Nephron progenitor cell (in vitro differentiated cells): ENCODE results near the gene ZNF414.
A peak's percentile ranks its signal among the peaks of the same experiment; 100 is the strongest.

Source experiments
- DNase-seq: peaks from one replicate; pipeline ENCODE4 v3.0.0; 2021
- H3K27ac Mint-ChIP-seq: 2 replicates; pipeline ENCODE4 v1.8.0; 2021; ENCODE audit warnings: mild to moderate bottlenecking, moderate library complexity, mixed read lengths
- H3K27me3 Mint-ChIP-seq: 2 replicates; pipeline ENCODE4 v1.8.0; 2021; ENCODE audit warnings: mild to moderate bottlenecking, low read depth, mixed read lengths; ENCODE audit not compliant: poor library complexity
- H3K36me3 Mint-ChIP-seq: 2 replicates; pipeline ENCODE4 v1.8.0; 2021; ENCODE audit warnings: low read depth, mixed read lengths
- H3K4me1 Mint-ChIP-seq: 2 replicates; pipeline ENCODE4 v1.8.0; 2021; ENCODE audit warnings: mixed read lengths
- H3K4me3 Mint-ChIP-seq: 2 replicates; pipeline ENCODE4 v1.8.0; 2021; ENCODE audit warnings: mild to moderate bottlenecking, moderate library complexity, mixed read lengths
- H3K9me3 Mint-ChIP-seq: 2 replicates; pipeline ENCODE4 v1.8.0; 2021; ENCODE audit warnings: mild to moderate bottlenecking, moderate library complexity, mixed read lengths
- TF ChIP-seq, protein P1 (sequence below): fragments of 200-600 bp; sonication (generic); IDR thresholded peaks from 2 replicates; pipeline ENCODE4 v1.5.0; 2021; ENCODE audit warnings: antibody characterized with exemption

The ZNF414 gene

DNA sequence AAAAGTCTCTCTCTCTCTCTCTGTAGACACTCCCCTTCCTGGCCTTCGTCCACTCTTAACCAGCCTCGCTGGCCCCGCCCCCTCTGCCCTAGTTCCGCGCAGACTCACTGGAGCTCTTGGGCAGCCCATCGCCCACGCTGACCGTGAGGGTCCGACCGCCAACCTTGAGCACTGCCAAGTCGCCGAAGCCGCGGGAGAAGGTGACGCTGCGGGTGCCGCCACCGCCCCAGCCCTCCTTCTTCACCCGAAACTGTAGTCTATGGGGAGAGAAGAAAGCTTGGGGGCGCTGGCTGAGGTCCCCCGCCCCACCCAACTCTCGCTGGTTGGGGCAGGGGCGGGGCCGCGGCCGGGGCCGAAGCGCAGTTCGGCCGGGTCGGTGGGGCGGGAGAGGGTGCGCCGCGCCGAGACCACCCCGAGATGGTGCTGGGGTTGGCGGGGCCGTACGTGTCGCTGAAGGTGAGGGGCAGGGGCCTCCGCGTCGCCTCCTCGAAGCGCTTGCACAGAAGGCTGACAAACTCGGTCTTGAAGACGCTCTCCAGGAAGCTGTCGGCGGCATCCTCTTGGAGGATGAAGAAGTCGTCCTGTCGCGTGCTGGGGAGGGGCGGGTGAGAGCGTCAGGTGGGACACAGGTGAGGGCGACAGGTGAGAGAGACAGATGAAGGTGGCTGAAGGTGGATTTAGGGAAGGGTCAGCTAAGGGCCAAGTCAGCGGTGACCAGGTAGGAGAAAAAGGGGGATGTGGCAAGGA, 12.6 kb upstream of the ZNF414 start:
- H3K36me3 Mint-ChIP-seq, result peaks cover 26% of the 10 kb centered on the region
- no peak overlapping the region for H3K4me3 Mint-ChIP-seq
- peak; percentile 98 for DNase-seq
- peaks cover 13% of the 10 kb centered on the region for H3K4me1 Mint-ChIP-seq
- H3K9me3 Mint-ChIP-seq, result no peaks in the 10 kb centered on the region
- H3K27me3 Mint-ChIP-seq, result peaks cover 1% of the 10 kb centered on the region
- no peak overlapping the region for H3K27ac Mint-ChIP-seq
- TF ChIP-seq, protein P1, sequence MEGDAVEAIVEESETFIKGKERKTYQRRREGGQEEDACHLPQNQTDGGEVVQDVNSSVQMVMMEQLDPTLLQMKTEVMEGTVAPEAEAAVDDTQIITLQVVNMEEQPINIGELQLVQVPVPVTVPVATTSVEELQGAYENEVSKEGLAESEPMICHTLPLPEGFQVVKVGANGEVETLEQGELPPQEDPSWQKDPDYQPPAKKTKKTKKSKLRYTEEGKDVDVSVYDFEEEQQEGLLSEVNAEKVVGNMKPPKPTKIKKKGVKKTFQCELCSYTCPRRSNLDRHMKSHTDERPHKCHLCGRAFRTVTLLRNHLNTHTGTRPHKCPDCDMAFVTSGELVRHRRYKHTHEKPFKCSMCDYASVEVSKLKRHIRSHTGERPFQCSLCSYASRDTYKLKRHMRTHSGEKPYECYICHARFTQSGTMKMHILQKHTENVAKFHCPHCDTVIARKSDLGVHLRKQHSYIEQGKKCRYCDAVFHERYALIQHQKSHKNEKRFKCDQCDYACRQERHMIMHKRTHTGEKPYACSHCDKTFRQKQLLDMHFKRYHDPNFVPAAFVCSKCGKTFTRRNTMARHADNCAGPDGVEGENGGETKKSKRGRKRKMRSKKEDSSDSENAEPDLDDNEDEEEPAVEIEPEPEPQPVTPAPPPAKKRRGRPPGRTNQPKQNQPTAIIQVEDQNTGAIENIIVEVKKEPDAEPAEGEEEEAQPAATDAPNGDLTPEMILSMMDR, result no peak

- TF ChIP-seq, protein P1, result peak; percentile 48
- Mint-ChIP-seq H3K36me3 (peaks cover 26% of the 10 kb centered on the region), H3K4me3 (no peak overlapping the region), H3K27me3 (peaks cover 3% of the 10 kb centered on the region), H3K4me1 (peaks cover 13% of the 10 kb centered on the region), H3K9me3 (no peaks in the 10 kb centered on the region), H3K27ac (no peak overlapping the region)
- DNase-seq, result no peak
Measured at GRCh38 chr19:8525401-8525684, 11.4 kb upstream of the ZNF414 start.

- Mint-ChIP-seq H3K27me3 (peaks cover 24% of the 10 kb centered on the region), H3K36me3 (no peaks in the 10 kb centered on the region), H3K27ac (no peak overlapping the region), H3K4me3 (no peak overlapping the region), H3K9me3 (no peaks in the 10 kb centered on the region), H3K4me1 (peaks cover 17% of the 10 kb centered on the region)
- no peak for DNase-seq
- TF ChIP-seq, protein P1, result no peak
Measured at GRCh38 chr19:8519388-8519787, 5.4 kb upstream of the ZNF414 start.

DNA sequence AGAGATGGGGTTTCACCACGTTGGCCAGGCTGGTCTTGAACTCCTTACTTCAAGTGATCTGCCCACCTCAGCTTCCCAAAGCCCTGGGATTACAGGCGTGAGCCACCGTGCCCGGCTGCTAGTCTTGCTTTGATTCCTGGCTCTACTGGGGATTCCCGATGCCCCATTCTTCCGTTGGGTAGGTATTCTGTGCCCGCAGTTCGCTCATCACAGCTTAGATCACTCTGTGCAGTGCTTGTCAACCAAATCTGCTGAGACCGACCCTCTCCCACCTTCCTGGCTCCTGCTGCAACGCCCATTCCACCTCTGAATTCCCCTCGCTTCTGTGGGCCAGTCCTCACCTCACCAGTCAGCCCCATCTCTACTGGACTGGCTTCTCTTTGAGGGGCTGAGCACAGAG, 4.6 kb upstream of the ZNF414 start:
- H3K36me3 Mint-ChIP-seq, result no peaks in the 10 kb centered on the region
- H3K4me3 Mint-ChIP-seq, result no peak overlapping the region
- peaks cover 22% of the 10 kb centered on the region for H3K4me1 Mint-ChIP-seq
- no peak overlapping the region for H3K27ac Mint-ChIP-seq
- DNase-seq, result no peak
- TF ChIP-seq, protein P1, result no peak
- no peaks in the 10 kb centered on the region for H3K9me3 Mint-ChIP-seq
- H3K27me3 Mint-ChIP-seq, result peaks cover 24% of the 10 kb centered on the region

DNA sequence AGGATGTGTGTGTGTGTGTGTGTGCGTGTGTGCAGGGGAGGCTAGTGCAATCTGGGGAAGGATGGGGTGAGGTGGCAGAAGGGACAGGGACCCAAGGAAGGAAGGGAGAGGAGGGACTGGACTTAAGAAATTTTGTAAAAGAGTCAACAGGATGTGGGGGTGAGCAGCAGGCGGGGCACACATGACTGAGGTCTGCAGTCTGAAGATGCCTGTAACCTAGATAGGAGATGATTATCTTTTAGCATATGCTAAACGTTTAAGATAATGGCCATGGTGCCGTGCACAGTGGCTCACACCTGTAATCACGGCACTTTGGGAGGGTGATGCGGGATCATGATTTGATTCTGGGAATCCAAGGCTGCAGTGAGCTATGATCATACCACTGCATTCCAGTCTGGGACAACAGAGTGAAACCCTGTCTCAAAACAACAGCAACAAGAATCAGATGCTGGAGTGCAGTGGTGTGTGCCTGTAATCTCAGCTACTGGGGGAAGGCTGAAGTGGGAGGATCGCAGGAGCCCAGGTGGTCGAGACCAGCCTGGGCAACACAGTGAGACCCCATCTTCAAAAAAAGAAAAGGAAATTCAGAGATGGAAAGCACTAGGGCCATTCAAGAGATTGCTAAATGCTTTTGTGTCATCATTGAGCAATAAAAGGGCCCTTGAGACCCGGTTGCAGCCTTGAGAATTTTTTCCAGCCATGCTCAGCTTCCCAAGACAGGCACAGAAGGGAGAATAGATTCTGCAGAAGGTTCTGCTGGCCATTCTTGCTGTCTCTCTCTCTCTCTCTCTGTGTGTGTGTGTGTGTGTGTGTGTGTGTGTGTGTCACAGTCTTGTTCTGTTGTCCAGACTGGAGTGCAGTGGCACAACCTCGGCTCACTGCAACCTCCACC, 3.8 kb upstream of the ZNF414 start:
- TF ChIP-seq, protein P1, result no peak
- Mint-ChIP-seq H3K4me1 (peaks cover 28% of the 10 kb centered on the region), H3K27me3 (peaks cover 24% of the 10 kb centered on the region), H3K4me3 (no peak overlapping the region), H3K27ac (peak overlapping the region; percentile 10), H3K36me3 (no peaks in the 10 kb centered on the region), H3K9me3 (no peaks in the 10 kb centered on the region)
- DNase-seq, result no peak
